GM21390 (cell line): ENCODE measurements around the gene SEMA3C.

Experiments used
- ATAC-seq: cut with Tn5 transposase; IDR thresholded peaks from one replicate; pipeline ENCODE4 v1.9.1; 2021; ENCODE audit not compliant: unreplicated experiment

The SEMA3C gene

GRCh38 chr7:80749270-80749669 is 169.6 kb downstream of the SEMA3C start:
- no peak for ATAC-seq

DNA sequence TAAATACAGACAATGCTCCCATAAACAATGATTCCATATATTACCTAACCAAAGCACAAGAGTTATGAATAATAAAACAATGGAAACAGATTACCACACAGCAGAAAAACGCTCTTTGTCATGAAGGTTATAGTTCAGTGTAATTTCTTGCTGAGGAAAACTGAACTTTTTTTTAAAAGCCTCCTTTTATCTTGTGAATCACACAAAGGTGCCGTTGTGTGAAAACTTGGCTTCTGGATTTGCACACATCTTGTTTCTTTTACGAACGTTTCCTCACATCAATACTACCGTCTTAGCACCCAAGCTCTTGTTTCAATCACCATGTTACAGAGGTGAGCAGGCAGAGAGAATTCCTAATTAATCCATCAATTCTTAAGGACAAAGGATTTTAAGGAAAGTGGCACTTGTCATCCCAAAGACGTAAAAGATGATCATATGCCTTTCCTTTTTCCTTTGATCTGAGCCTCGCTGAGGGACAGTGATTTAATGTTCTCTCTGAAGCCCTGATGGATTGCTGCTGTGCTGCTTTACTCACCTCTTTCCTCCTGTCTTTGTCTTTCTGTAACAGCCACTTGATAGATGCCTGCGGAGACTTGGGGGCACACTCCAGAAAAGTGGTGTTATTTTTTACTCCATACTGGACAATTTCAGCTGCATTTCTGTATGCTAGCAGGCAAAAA is 170.3 kb downstream of the SEMA3C start:
- ATAC-seq, result no peak

DNA sequence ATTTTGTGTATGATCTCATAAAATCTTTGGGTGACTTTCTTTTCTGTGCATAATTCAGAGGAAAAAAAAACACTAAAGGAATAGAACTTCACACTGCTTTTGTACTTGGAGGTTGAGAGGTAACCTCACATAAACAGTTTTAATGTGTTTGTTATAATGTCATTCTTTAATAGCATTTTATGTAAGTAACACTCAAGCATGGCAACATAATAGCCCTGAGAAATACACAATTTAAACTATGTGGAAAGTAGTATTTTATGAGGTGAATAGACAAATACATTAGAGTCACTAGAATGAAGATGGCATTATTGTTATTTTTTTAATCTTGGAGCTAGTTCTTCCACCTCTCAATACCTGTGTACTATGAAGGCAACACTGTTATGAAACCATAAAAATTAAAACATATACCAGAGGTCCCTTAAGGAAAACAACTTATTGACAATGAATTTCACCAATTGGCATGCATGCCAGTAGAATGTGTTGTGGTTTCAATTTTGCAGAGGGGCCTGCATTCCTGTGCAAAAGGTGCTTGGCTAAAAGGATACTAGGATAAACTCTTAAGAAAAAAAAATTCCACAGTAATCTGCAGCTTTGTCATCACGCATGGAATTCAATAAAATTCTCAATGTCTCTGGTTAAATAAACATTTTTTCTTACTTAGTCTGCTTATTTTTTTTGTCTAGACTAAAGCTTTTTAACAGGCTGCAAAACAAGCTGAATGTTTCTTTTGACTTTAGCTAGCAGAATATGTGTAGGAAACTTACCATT is 177.9 kb downstream of the SEMA3C start:
- no peak for ATAC-seq

GRCh38 chr7:80736371-80737125 is 182.3 kb downstream of the SEMA3C start:
- no peak for ATAC-seq

DNA sequence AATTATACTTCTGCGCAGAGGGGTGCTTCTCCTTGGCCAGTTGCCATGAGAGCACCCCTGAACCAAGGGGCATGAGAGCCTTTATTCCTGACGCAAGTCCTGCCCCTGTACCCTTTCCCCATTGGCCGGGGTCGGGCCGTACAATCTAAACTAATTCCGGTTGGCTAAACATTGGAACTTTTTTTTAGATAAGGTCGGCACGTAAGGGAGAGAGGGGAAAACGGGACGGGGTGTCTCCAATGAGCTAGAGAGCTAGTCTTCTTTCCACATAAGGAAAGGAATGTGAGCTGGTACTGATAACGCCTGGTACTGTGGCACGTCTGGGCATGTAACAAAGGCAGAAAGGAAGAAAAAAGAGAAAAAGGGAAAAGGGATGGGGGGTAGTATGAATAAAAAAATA is 183.5 kb downstream of the SEMA3C start:
- no peak for ATAC-seq

GRCh38 chr7:80734011-80734410 is 184.8 kb downstream of the SEMA3C start:
- no peak for ATAC-seq

DNA sequence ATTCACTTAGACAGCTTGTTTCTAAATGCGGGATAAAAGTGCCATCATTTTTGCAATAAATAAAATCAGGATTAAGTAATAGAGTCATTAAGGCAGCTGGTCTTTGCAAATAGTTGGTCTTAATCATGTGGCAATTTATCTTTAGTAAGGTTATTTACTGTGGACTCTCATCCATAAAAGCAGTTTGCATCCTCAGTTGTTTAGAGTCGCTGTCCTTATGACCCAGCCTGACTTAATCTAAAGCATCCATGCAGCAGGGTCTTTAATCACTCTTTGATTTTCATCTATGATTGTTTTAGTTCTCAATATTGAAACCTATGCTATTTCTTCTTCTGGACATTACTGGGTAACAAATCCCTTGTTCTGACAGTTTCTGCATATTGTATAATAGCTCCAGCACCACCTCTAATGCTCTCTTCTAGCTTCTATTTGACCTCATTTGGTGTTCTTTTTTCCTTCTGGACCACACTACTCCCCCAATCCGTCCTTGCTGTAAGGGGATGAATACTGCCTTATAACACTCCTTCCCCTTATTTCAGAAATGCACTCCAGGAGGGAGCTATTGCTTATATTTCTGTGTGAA is 185.4 kb downstream of the SEMA3C start:
- ATAC-seq, result no peak

- no peak for ATAC-seq
Observed at GRCh38 chr7:80732630-80733029, 186.2 kb downstream of the SEMA3C start.

DNA sequence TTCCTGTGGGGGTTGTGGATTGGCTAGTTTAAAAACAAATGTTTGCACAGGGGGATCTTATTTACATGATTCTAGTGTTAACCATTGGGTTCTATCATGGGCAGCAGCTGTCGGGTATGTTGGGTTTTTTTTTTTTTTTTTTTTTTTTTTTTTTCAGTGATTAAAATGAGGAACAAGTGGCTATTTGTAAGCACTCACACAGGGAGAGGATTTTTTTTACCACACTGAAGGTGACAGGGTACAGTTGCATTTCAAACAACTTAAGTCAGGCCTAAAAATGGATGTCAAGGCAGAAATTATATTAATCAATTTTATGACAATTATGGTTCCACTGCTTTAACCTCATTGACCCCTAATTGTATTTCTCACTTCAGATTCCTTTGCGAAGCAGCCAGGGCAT is 187.6 kb downstream of the SEMA3C start:
- no peak for ATAC-seq

DNA sequence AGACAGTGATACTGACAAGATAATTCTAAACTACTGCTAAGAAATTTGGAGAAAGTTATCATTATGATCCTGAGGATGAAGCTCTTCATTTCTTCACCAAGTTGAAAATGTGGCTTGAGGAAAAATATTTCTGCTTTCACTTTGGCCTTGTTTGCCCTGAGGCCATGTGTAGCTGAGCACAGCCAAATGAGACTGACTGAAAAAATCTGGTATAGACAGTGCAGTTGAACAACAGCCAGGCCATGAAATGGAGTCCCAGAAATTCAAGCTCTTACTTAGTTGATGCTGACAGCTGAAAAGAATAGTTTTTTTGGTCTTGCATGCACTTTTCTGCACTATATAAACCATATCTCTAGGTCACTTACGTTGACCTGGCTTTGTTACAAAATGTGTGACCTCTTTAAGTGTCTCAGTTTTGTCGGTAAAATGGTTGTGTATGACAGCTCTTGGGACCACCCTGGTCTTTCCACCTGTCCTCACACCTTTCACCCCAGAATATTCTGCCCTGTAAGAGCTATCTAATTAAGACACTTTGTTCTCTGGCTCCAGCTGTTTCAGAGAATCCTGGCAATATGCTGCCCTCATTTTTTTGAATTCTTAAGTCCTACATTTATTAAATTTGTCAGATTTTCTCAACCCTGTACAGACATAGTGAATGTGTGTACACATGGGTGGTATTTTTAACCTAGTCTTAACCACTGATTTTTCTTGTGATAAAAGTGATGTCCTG is 189.1 kb downstream of the SEMA3C start:
- no peak for ATAC-seq

- ATAC-seq, result no peak
Observed at GRCh38 chr7:80726666-80727065, 192.2 kb downstream of the SEMA3C start.

- ATAC-seq, result no peak
Observed at GRCh38 chr7:80725181-80725611, 193.7 kb downstream of the SEMA3C start.

GRCh38 chr7:80724249-80724871 is 194.5 kb downstream of the SEMA3C start:
- ATAC-seq, result no peak

DNA sequence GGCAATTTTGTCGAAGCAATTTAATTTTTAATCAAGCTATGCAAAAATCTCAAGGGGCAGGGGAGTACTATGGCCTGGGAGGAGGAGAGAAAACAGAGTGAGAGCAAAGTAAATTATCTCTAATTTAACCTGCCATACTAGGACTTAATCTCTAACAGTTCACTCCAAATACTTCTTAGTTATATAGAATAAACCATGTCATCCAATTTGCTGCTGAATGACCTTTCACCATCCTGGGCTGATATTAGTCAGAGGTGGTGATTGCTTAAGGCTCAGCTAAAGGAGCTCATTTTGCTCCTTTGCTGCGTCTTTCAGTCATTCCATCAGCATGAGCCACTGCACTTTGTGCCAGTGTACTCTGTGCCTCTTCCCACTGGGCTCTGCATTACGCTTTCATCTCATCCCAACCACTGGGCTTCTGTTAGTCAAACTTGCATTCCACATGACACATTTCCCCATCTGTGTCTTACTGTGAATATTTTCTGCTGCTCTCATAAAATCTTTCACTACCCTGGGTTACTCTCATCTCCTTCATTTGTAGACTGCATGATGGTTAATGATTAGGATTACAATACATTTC is 196.1 kb downstream of the SEMA3C start:
- ATAC-seq, result no peak

- no peak for ATAC-seq
Observed at GRCh38 chr7:80721883-80722615, 196.8 kb downstream of the SEMA3C start.

DNA sequence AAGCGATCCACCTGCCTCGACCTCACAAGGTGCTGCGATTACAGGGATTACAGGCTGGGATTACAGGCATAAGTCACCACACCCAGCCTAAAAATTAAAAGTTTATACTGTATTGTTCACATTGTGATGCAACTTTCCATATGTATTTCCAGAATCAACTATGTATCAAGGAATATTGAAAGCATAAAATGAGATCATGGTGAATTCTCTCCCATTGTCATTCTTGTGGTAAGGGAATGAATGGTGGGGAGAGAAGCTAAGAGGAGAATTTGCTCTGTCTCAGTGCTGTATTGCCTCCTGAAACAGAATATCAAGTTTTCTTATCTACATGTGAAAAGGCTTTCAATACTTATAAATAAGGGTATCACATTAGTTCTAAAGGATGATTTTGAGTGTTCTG is 198.7 kb downstream of the SEMA3C start:
- ATAC-seq, result no peak

DNA sequence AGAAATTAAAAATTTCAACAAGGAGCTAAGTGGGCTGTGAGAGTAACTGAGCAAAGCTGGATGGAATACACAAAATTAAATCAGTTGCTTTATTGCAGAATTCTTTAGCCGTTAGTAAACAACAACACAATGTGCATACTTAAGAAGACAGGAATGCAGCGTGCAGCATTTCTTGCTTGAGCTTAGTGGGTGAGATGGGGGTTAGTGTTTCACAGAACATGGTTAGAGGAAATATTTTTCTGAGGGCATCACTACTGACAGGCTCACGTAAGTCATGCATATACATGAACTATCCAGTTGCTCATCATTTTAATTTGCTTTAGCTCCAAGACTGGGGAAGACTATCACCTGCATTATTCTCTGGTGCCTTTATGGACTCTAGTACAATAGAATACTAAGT is 199.6 kb downstream of the SEMA3C start:
- ATAC-seq, result no peak

DNA sequence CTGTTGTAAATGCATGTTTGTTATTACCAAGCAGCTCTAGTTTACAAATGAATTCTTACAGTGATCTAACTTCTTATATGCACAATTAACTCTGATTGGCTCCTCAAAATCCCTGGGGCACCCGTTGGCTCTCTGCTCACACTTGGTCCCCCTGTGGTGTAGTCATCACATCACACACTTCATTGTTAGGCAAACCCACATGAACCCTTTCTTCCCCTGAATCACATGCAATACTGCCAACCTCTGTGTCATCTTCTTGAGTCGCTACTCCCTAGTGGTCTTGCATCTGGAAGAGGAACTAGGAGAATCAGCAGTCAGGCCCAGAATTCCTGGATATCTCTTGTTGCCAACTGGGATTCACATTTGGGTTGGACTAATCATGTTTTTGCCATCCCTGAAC is 207.3 kb downstream of the SEMA3C start:
- ATAC-seq, result no peak

- no peak for ATAC-seq
Observed at GRCh38 chr7:80708123-80708522, 210.7 kb downstream of the SEMA3C start.
